Umbilical cord (tissue), 2 donors: ENCODE data around the gene APOBEC3C. TPM values are rescaled to one million over a fixed set of nuclear protein-coding genes. Genes with fewer than 3 reads are reported as not detected.
"Not testable (repeated sequence)": the region's sequence is repeated elsewhere in the genome, so short reads cannot be mapped to it uniquely, and the experiment has no call there.

Experiments
- DNase-seq: peaks from one replicate; pipeline ENCODE4 v3.0.0-alpha.2; 2015; ENCODE audit warnings: low spot score
- total RNA-seq: library from RNA; depleted of rRNA; stranded (reverse); fragments of >200 nt; gene quantifications from one replicate; pipeline ENCODE4 v1.2.3, GENCODE V29; 2014; ENCODE audit warnings: low replicate concordance; ENCODE audit not compliant: insufficient read depth

Gene APOBEC3C
- total RNA-seq, 1 donor from 2014 or later = 4.6 TPM

DNA sequence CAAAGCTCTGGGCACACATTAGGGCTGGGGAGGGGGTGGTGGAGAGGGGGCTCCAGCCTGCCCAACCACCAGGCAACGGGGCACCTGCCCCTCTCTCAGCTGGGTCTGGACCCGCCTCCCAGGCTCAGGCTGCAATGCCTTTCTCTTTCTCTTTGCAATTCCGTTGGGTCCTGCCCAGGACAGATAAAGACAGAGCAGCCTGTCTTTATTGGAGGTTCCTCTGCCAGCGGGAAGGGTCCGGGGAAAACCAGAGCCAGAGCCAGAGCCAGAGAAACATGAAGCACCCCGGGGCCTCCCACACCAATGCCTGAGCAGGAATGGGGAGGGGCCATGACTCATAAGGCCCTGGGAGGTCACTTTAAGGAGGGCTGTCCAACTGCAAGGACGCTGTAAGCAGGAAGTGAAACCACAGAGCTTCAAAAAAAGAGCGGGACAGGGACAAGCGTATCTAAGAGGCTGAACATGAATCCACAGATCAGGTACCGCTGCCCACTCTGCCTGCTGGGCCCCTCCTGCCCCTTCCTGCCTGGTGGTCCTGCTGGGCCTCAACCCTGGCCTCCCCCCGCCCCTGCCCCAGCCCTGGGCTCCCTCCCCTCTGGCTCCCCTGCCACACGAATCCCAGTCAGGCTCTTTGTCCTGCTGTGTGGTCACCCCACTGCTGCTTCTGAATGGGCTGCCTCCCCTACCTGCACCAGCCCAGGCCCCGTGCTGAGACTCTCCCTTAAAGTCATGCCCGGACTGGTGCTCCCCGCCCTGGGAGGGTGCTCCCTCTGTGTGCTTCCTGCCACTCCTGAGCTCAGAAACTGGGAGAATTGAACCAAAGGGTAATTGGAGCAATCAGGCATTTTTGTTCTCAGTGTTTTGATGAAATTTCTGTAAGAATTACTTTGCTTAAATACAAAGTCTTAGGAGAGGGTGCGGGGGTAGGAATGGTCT is 31.8 kb upstream of the APOBEC3C start, which contains the start of gene APOBEC3B:
TSS of gene APOBEC3B (plus strand) at position 356 of the 936 bp plus-strand sequence. CDS start at position 463, 107 bp downstream.
- peak; percentile 97 for DNase-seq

DNA sequence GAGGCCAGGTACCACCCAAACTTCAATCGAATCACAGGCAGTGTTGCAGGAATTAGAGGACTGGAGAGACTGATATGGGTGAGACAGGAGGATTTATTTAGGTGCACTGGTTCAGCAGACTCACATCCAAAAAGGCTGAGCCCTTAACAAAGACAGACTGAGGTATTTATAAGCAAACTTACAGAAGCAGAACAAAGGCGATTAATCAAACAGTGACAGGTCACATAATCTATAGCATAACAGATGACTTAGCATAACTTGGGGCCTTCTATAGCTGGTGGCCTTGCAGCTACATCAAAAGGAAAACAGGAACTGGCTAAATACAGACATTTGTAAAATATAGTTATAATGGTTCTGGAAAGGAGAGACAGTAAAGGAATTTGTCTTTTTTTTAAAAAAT is 29.8 kb upstream of the APOBEC3C start:
- no peak for DNase-seq

DNA sequence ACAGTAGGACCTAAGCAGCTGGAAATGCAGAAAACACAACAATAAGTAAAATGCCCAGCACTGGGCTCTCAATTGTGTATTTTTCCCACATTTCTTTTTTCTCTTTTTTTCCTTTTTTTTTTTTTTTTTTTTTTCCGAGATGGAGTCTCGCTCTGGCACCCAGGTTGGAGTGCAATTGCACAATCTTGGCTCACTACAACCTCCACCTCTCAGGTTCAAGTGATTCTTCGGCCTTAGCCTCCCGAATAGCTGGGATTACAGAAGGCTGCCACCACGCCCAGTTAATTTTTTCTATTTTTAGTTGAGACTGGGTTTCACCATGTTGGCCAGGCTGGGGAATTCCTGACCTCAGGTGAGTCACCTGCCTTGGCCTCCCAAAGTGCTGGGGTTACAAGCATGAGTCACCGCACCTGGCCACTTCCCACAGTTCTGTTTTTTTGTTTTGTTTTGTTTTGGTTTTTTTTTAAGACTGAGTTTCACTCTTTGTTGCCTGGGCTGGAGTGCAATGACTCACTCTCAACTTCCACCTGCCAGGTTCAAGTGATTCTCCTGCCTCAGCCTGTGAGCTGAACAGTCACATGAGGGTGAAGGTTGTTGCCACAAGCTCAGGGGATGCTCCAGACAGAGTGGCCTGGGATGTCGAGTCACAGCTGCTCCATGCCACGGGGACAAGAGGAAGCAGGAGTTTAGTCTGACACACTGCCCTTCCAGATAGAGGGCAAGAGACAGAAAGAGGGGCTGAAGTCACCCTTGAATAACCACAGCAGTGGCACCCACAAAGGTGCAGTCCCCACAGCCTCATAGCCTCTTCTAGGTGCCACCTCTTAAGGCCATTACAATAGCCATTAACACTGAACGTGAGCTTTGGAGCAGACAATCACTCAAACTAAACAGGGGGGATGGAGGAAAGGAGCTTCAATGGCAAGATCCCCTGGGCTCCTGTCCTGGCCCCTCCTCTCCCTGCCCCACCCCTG is 29.0 kb upstream of the APOBEC3C start:
- not testable (repeated sequence) for DNase-seq

DNA sequence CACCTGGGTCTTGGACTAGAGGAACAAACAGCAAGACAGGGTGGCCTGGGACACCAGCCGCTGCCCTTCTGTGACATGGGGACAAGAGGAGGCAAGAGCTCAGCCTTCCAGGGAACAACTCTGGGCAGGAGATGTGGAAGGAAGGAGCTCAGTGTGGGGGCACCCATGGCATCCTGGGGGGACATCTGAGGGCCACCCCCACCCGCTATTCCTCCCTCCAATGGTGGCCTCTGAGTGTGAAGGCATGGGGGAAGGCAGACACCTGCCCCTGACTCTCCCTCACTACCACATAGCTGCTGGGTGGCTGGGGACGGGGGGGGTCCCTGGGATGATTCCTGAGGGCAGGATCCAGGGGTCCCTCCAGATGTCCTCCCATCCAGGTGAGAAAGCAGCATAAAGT is 27.4 kb upstream of the APOBEC3C start:
- DNase-seq = no peak

DNA sequence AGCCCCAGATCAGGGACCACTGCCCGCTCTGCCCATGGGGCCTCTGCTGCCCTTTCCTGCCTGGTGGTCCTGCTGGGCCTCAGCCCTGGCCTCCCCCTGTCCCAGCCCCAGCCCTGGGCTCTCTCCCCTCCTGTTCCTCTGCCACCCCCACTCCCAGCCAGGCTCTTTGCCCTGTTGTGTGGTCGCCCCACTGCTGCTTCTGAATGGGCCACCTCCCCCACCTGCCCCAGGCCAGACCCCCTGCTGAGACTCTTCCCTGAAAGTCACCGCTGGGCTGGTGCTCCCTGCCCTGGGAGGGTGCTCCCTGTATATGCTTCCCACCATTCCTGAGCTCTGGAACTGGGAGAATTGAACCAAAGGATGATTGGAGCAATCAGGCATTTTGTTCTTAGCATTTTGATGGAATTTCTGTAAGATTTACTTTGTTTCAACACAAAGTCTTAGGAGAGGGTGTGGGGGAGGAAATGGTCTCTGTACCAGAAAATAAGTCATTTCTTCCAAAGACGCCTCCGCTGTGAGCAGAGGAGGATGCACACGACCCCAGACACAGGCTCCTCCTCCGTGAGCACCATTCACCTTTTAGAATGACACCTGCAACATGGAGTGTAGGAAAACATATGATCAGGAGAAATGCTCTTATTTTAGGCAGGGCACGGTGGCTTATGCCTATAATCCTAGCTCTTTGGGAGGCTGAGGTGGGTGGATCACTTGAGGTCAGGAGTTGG is 26.7 kb upstream of the APOBEC3C start:
- DNase-seq = no peak

DNA sequence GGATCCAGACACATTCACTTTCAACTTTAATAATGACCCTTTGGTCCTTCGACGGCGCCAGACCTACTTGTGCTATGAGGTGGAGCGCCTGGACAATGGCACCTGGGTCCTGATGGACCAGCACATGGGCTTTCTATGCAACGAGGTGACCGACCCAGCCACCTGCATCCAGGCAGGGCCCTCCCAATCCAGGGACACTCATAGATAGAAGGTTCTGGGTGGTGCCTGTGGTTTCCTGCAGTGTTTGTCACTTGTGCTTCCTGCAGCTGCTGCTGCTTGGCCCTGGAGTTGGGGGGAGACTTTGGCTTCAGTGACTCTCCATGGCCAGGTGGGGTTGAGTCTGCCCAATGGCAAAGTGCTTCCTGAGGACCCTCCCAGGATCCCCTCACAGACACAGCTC is 24.6 kb upstream of the APOBEC3C start:
- no peak for DNase-seq

DNA sequence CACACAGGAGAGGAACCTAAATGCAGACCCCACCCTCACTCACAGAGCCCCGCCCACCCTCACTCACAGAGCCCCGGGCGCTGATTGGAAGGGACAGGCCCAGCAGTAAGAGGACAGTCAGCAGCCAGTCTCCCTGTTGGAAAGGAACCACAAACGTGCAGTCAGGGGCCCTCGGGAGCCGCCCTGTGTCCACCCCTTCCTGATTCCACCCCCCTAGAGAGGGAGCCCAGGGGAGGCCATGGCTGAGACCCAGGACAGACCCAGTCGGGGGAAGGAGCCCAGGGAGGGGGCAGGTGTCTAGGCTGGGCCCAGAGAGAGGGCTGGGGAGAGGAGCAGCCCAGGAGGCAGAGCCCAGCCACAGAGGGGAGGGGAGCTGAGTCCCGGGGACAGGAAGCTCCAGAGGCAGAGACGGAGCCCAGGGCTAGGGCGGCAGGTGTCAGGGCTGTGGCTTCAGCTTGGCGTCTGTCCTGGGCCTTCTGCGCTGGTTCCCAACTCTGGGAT is 21.1 kb upstream of the APOBEC3C start:
- DNase-seq = not testable (repeated sequence)

DNA sequence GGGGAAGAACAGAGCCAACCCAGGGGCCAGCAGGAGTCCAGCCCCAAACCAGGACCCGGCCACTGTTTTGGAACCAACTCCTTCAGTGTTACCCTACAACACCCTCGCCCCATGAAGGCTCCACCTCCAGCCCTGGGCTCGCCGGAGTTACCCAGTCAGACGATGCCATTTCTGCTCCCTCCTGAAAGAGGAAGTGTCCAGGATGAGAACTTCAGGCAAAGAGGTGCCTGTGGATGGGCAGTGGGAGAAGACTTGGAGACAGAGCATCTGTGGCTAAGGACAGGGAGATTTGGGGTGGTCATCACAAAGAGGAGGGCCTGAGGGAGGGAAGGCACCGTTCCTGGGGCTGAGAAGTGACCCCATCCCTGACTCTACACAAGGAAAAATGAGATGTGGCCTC is 18.0 kb upstream of the APOBEC3C start:
- DNase-seq = no peak

DNA sequence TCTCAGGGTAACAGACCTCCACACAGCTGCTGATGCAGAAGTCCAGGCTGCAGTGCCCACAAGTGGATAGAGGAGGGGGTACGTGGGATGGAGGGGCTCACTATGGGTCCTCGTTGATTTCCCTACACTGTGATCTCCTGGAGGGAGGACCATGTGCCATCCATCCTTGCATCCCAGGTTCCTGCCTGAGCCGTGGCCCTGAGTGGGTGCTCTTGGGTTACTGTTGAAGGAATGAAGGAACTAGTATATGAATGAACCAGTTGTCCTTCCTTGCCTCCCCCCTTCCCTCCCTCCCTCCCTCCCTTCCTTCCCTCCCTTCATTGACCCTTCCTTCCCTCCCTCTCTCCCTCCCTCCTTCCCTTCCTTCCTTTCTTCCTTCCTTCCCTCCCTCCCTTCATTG is 16.5 kb upstream of the APOBEC3C start:
- no peak for DNase-seq

DNA sequence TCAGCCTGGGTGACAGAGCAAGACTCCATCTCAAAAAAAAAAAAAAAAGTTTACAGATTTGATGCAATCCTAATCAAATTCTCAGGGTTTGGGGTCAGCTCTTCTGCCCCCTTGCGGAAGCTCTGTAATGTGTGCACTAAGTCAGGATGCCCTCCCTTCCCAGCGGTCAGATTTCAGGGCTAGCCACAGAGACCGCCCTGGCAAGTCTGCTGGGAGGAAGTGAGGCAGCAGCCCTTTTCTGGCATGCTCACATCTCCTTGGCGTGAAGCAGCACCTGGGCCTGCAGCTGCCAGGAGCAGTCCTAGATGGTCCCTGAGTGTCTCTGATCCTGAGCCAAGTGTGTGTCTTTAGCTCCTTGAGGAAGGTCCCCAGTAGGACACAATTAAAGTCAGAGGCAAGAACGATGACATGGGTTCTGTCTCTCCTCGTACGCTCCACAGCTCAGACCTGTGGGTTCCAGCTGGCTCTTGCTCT is 10.9 kb upstream of the APOBEC3C start:
- peak; percentile 85 for DNase-seq

DNA sequence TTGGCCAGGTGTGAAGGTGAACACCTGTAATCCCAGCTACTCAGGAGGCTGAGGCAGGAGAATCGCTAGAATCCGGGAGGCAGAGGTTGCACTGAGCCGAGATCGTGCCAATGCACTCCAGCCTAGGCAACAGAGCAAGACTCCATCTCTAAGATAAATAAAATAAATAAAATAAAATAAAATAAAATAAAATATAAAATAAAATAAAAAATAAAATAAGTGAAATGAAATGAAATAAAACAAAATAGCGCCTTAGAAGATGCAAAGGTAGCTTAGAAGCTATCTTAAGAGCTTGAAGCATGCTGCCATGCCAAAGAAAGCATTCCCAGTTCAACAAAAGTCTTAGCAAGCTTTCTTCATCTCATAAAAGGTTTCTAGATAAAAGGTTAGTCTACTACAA is 6.9 kb upstream of the APOBEC3C start:
- DNase-seq = no peak

DNA sequence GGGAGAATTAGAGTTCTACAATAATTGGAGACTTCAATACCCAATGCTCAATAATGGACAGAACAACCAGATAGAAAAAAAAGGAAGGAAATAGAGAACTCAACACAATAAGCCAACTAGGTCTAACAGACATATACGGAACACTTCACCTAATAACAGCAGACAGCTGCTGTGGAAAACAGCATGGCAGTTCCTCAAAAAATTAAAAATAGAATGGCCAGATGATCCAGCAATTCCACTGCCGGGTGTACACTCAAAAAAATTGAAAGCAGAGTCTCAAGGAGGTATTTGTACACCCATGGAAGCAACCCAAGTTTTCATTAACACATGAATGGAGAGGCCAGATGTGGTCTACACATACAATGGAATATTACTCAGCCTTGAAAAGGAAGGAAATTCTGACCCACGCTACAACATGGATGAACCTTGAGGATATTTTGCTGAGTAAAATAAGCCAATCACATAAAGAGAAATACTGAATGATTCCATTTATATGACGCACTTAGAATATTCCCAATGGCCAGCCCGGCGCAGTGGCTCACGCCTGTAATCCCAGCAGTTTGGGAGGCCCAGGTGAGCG is 5.7 kb upstream of the APOBEC3C start:
- DNase-seq = not testable (repeated sequence)

DNA sequence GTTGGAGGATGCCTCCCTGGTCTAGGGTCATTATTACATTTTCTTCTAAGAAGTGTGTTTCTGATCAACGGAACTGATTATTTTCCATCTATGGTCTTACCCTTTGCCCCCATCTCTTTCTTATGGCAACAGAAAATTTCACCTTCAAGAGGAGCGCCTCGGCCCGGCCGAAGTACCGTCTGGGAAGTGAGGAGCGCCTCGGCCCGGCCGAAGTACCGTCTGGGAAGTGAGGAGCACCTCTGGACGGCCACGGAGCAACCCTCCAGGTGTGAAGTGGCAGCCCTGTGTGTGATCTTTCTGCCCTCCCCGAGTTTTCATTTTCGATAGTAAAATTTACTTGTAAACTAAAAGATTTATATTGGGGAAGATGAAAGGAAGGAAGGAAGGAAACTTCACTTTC is 3.1 kb upstream of the APOBEC3C start:
- no peak for DNase-seq

DNA sequence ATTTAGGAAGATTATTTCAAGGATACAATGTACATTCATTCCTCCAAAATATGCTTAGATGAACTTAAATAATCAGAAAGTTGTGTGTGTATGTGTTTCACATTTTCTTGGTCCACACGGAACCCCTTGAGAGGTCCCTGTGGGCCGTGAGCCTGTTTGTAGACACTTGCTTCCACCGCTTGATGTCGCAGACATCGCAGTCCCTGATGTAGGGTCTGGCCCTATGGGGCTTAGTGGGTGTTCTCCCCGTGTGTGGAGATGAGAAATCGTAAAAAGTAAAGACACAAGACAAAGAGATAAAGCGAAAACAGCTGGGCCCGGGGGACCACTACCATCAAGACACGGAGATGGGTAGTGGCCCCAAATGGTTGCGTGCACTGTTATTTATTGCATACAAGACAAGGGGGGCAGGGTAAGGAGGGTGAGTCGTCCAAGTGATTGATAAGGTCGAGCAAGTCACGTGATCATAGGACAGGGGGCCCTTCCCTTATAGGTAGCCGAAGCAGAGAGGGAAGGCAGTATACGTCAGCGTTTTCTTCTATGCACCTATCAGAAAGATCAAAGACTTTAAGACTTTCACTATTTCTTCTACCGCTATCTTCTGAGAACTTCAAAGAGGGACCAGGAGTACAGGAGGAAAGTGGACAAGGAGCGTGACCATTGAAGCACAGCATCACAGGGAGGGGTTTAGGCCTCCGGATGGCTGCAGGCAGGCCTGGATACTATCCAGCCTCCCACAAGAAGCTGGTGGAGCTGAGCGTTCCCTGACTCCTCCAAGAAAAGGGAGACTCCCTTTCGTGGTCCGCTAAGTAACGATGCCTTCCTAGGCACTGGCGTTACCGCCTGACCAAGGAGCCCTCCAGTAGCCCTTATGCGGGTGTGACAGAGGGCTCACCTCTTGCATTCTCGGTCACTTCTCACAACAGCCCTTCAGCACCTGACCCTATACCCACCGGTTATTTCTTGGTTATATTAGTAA is 1.2 kb upstream of the APOBEC3C start:
- DNase-seq = peak; percentile 67

DNA sequence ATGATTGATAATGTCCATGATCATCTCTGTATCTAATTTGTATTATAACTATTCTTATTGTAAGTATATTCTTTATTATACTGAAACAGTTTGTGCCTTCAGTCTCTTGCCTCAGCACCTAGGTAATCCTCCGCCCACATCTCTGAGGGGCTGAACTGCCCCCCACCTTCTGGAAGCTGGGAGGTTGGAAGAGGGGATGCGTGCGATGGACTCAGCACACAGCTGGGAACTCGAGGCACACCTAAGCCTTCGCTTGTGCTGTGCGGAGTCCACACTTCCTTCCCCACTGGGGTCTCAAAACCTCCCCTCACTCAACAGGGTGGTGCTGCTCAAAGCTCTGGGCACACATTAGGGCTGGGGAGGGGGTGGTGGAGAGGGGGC is 506 bp upstream of the APOBEC3C start:
- not testable (repeated sequence) for DNase-seq

DNA sequence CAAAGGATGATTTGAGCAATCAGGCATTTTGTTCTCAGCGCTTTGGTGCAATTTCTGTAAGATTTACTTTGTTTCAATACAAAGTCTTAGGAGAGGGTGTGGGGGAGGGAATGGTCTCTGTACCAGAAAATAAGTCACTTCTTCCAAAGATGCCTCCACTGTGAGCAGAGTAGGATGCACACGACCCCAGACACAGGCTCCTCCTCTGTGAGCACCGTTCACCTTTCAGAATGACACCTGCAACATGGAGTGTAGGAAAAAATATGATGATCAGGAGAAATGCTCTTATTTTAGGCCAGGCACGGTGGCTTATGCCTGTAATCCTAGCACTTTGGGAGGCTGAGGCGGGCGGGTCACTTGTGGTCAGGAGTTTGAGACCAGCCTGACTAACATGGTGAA is 665 bp downstream of the APOBEC3C start:
- DNase-seq = not testable (repeated sequence)

DNA sequence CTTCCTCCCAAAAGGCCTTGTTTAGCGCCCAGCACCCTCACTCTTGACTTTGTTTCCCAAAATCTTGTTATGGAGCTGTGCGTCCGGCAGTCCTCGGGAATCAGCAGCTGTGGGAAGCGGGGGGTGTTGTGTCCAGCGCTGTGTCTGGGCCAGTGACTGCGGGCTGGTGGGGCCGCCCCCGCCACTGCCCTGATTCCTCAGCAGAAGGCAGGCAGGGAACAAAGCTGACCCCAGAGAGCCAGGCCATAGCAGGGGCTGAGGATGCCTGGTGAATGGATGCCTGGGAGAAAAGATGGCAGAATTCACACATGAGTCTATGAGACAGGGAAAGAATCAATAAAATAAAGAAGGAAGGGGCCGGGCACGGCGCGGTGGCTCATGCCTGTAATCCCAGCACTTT is 2.5 kb downstream of the APOBEC3C start:
- DNase-seq = no peak

DNA sequence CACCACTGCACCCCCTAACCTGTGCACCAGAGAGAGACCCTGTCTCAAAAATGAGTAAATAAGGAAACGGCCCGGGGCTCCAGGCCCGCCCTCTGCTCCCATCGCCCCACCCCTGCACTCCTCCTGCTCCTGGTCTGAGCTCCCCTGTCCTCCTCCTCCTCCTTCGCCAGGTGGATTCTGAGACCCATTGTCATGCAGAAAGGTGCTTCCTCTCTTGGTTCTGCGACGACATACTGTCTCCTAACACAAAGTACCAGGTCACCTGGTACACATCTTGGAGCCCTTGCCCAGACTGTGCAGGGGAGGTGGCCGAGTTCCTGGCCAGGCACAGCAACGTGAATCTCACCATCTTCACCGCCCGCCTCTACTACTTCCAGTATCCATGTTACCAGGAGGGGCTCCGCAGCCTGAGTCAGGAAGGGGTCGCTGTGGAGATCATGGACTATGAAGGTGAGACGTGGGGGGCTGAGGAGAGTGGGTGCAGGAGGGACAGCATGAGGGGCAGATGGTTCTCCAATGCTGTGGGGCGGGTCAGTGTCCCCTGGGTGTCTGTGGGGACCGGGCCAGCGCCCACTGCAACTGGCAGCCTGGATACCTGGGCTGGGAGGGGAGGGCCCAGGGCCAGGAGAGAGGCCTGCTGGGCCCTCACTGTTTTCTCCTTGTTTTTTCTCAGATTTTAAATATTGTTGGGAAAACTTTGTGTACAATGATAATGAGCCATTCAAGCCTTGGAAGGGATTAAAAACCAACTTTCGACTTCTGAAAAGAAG is 3.7 kb downstream of the APOBEC3C start:
- no peak for DNase-seq
